ENCODE data around the gene SNX8.
"Not testable (repeated sequence)": the region's sequence is repeated elsewhere in the genome, so short reads cannot be mapped to it uniquely, and the experiment has no call there.

The SNX8 gene

GRCh38 chr7:2330493-2330892, 16.3 kb upstream of the SNX8 start:
- no peak for DNase-seq

- no peak for DNase-seq
Measured at GRCh38 chr7:2326951-2327350, 12.7 kb upstream of the SNX8 start.

- no peak for DNase-seq
Measured at GRCh38 chr7:2325162-2325561, 10.9 kb upstream of the SNX8 start.

- DNase-seq = peak in 2 of 51 donors; percentile 5 to 8
Measured at GRCh38 chr7:2321020-2321419, 6.8 kb upstream of the SNX8 start.

- DNase-seq = no peak
Measured at GRCh38 chr7:2317556-2318293, 3.5 kb upstream of the SNX8 start.

GRCh38 chr7:2316578-2316977, 2.3 kb upstream of the SNX8 start:
- no peak for DNase-seq

- DNase-seq = no peak
Measured at GRCh38 chr7:2315787-2316186, 1.5 kb upstream of the SNX8 start.

GRCh38 chr7:2314956-2315530, 802 bp upstream of the SNX8 start:
- DNase-seq = not testable (repeated sequence)

- DNase-seq = peak in 7 of 51 donors; percentile 15 to 56 (median 34)
Measured at GRCh38 chr7:2313450-2314208, 612 bp downstream of the SNX8 start.

- DNase-seq = no peak
Measured at GRCh38 chr7:2312267-2312929, 1.8 kb downstream of the SNX8 start.

GRCh38 chr7:2309889-2310331, 4.3 kb downstream of the SNX8 start:
- DNase-seq = no peak

- no peak for DNase-seq
Measured at GRCh38 chr7:2307690-2308107, 6.5 kb downstream of the SNX8 start.

GRCh38 chr7:2306688-2307087, 7.6 kb downstream of the SNX8 start:
- DNase-seq = no peak

- DNase-seq = not testable (repeated sequence)
Measured at GRCh38 chr7:2305258-2305657, 9.0 kb downstream of the SNX8 start.

- not testable (repeated sequence) for DNase-seq
Measured at GRCh38 chr7:2303520-2303919, 10.7 kb downstream of the SNX8 start.

GRCh38 chr7:2302743-2303397, 11.4 kb downstream of the SNX8 start:
- not testable (repeated sequence) for DNase-seq

- DNase-seq = no peak
Measured at GRCh38 chr7:2301511-2301863, 12.8 kb downstream of the SNX8 start.

- DNase-seq = no peak
Measured at GRCh38 chr7:2299870-2300512, 14.2 kb downstream of the SNX8 start.

- no peak for DNase-seq
Measured at GRCh38 chr7:2299131-2299829, 15.0 kb downstream of the SNX8 start.

GRCh38 chr7:2296832-2297231, 17.4 kb downstream of the SNX8 start:
- DNase-seq = no peak

Measured in hypothalamus (tissue), 51 donors.